HUES6 (cell line): ENCODE data around the gene CABLES2.

ENCODE experiments used
- H3K27ac ChIP-seq: 2 replicates; pipeline ENCODE4 v1.7.0; 2013; ENCODE audit warnings: low read depth, mild to moderate bottlenecking, low read length, inconsistent platforms
- H3K27me3 ChIP-seq: 2 replicates; pipeline ENCODE4 v1.6.1; 2013; ENCODE audit warnings: low read length; ENCODE audit not compliant: control insufficient read depth, insufficient read depth
- H3K36me3 ChIP-seq: 2 replicates; pipeline ENCODE4 v1.6.1; 2013; ENCODE audit warnings: low read length; ENCODE audit not compliant: control insufficient read depth, insufficient read depth
- H3K4me1 ChIP-seq: 2 replicates; pipeline ENCODE4 v1.6.1; 2013; ENCODE audit warnings: low read length; ENCODE audit not compliant: control insufficient read depth, insufficient read depth
- H3K4me3 ChIP-seq: 2 replicates; pipeline ENCODE4 v1.5.1; 2013; ENCODE audit warnings: low read depth, low read length
- H3K9ac ChIP-seq: one replicate; pipeline ENCODE4 v1.6.1; 2013; ENCODE audit warnings: mild to moderate bottlenecking, low read length
- H3K9me3 ChIP-seq: 2 replicates; pipeline ENCODE4 v1.6.1; 2013; ENCODE audit warnings: low read depth, low read length; ENCODE audit not compliant: control insufficient read depth, insufficient read depth

Gene CABLES2

DNA sequence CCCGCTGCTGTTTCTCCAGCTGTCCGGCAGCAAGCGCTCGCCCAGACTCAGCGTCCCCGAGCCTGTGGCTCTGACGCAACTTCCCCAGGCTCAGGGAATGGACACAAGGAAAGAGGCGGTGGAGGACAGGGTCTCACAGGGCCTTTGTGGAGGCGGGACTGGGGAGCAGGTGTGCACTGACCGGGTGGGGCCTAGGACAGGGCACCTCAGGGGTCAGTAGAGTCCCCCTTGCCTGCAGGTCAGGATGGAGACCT is 60.0 kb downstream of the CABLES2 start:
- peaks cover 87% of the 10 kb centered on the region for H3K36me3 ChIP-seq
- H3K4me1 ChIP-seq, result no peaks in the 10 kb centered on the region; the same call in 1 of the 2 replicates
- H3K27ac ChIP-seq, result no peak overlapping the region

DNA sequence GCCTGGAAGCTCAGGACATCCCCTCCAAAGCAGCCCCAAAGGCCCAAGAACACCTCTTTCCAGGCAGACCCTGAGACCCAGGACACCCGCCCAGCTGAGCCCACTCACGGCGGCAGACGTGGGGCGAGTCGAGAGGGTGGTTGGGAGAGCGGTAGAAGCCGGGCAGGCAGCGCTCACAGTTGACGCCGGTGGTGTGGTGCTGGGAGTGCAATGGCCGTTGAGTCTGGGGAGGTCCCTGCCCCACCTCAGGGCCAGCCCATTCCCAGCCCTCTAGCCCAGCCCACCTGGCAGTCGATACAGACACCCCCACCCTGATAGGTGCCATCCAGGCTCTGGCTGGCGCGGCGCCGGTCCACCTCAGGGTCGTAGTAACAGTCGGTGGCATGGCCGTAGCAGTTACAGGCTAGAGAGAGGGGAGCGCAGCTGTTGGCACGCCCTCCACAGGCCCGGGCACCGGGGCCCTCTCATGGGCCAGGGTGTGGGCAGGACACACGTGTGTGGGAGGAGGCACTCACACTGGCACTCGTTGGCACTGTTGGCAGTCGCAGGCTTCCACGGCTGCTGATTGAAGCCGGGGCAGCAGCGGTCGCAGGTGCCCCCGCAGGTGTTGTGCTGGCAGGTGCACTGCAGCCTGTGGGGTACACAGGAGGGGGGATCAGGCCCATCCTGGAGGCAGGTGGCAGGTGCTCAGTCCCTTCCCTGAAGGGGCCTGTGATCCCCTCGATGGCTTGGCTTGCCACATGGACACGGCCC is 60.5 kb downstream of the CABLES2 start:
- no peaks in the 10 kb centered on the region for H3K27me3 ChIP-seq
- no peak overlapping the region for H3K9ac ChIP-seq
- no peak overlapping the region for H3K4me3 ChIP-seq
- H3K9me3 ChIP-seq, result peaks cover 8% of the 10 kb centered on the region; the same call in 1 of the 2 replicates
- H3K36me3 ChIP-seq, result peaks cover 86% of the 10 kb centered on the region
- H3K4me1 ChIP-seq, result no peaks in the 10 kb centered on the region; the same call in 1 of the 2 replicates
- no peak overlapping the region for H3K27ac ChIP-seq

More for the DNA sequence above, 60.0 kb downstream of the CABLES2 start:
- Histone ChIP-seq H3K9ac (no peak overlapping the region), H3K9me3 (peaks cover 8% of the 10 kb centered on the region; the same call in 1 of the 2 replicates), H3K4me3 (no peak overlapping the region), H3K27me3 (no peaks in the 10 kb centered on the region)

GRCh38 chr20:62345681-62346370 is 61.3 kb downstream of the CABLES2 start:
- H3K36me3 ChIP-seq, result peaks cover 85% of the 10 kb centered on the region
- H3K27ac ChIP-seq, result no peak overlapping the region
- H3K27me3 ChIP-seq, result no peaks in the 10 kb centered on the region
- no peak overlapping the region for H3K9ac ChIP-seq
- no peak overlapping the region for H3K4me3 ChIP-seq
- H3K9me3 ChIP-seq, result peaks cover 8% of the 10 kb centered on the region; the same call in 1 of the 2 replicates
- no peaks in the 10 kb centered on the region; the same call in 1 of the 2 replicates for H3K4me1 ChIP-seq

DNA sequence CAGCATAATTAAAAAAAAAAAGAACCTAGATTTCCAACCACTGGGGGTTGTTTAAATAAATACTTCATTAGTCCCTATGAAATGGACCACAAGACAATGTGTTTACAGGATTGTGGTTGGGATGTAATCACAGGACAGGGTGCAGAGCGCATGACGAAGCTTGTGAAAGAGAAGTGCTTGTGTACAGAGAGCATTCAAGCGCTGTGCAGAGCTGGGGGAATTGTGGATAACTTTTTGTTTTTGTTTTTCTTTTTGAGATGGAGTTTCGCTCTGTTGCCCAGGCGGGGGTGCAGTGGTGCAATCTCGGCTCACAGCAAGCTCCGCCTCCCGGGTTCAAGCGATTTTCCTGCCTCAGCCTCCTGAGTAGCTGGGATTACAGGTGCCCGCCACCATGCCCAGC is 62.3 kb downstream of the CABLES2 start:
- H3K9me3 ChIP-seq, result peaks cover 4% of the 10 kb centered on the region; the same call in 1 of the 2 replicates
- H3K27ac ChIP-seq, result no peak overlapping the region
- H3K36me3 ChIP-seq, result peaks cover 85% of the 10 kb centered on the region
- no peak overlapping the region for H3K9ac ChIP-seq
- no peak overlapping the region for H3K4me3 ChIP-seq
- H3K27me3 ChIP-seq, result no peaks in the 10 kb centered on the region
- no peaks in the 10 kb centered on the region; the same call in 1 of the 2 replicates for H3K4me1 ChIP-seq

GRCh38 chr20:62344092-62344491 is 63.0 kb downstream of the CABLES2 start:
- no peak overlapping the region for H3K9ac ChIP-seq
- no peak overlapping the region for H3K4me3 ChIP-seq
- H3K27ac ChIP-seq, result no peak overlapping the region
- peaks cover 85% of the 10 kb centered on the region for H3K36me3 ChIP-seq
- no peaks in the 10 kb centered on the region for H3K27me3 ChIP-seq
- H3K4me1 ChIP-seq, result no peaks in the 10 kb centered on the region
- peaks cover 2% of the 10 kb centered on the region; the same call in 1 of the 2 replicates for H3K9me3 ChIP-seq

GRCh38 chr20:62342910-62343309 is 64.2 kb downstream of the CABLES2 start:
- no peaks in the 10 kb centered on the region for H3K27me3 ChIP-seq
- no peaks in the 10 kb centered on the region for H3K9me3 ChIP-seq
- H3K27ac ChIP-seq, result no peak overlapping the region
- no peak overlapping the region for H3K9ac ChIP-seq
- H3K36me3 ChIP-seq, result peaks cover 84% of the 10 kb centered on the region
- no peaks in the 10 kb centered on the region for H3K4me1 ChIP-seq
- H3K4me3 ChIP-seq, result no peak overlapping the region

DNA sequence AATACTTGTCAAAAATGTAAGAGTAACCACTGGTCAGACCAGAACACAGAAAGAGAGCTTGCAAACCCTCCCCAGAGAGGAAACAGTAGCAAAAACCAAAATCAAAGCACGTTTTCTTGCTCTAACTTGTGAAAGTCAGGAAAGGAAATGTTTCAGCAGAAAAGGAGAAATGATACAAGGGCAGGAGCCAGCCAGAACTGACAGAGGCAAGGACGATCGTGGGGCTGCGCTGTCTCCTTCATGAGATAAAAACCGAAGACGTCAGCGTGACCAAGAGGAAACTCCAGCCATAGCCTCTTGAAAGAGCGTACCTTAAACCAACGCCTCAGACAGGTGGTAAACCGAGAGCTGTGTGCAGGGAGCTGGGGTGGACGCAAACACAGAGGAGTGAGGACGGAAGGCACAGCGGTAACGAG is 67.4 kb downstream of the CABLES2 start:
- H3K4me3 ChIP-seq, result no peak overlapping the region
- no peak overlapping the region for H3K9ac ChIP-seq

More for the DNA sequence above, 67.4 kb downstream of the CABLES2 start:
- peaks cover 84% of the 10 kb centered on the region for H3K36me3 ChIP-seq
- no peaks in the 10 kb centered on the region for H3K9me3 ChIP-seq
- no peaks in the 10 kb centered on the region for H3K27me3 ChIP-seq
- no peak overlapping the region for H3K27ac ChIP-seq
- no peaks in the 10 kb centered on the region for H3K4me1 ChIP-seq
